HG03571 (cell line): ENCODE data around the gene TTC7B.
"Not testable (repeated sequence)": the region's sequence is repeated elsewhere in the genome, so short reads cannot be mapped to it uniquely, and the experiment has no call there.

Experiments
- ATAC-seq: cut with Tn5 transposase; IDR thresholded peaks from one replicate; pipeline ENCODE4 v1.9.1; 2021; ENCODE audit not compliant: unreplicated experiment

Gene TTC7B

GRCh38 chr14:90815822-90816662 is at the start of gene TTC7B:
Gene TTC7B (minus strand): TSS chr14:90816430. CDS start chr14:90816295, 135 bp downstream.
- peak; percentile 44 for ATAC-seq

GRCh38 chr14:90864741-90865140 is 48.5 kb upstream of the TTC7B start:
- ATAC-seq, result no peak

- ATAC-seq, result no peak
These were observed 42.3 kb upstream of the TTC7B start for GRCh38 chr14:90858511-90858910.

- ATAC-seq, result no peak
These were observed 41.6 kb upstream of the TTC7B start for GRCh38 chr14:90857866-90858265.

- not testable (repeated sequence) for ATAC-seq
These were observed 39.9 kb upstream of the TTC7B start for GRCh38 chr14:90856115-90856514.

GRCh38 chr14:90853116-90853515 is 36.9 kb upstream of the TTC7B start:
- no peak for ATAC-seq

GRCh38 chr14:90851327-90852036 is 35.3 kb upstream of the TTC7B start:
- no peak for ATAC-seq

GRCh38 chr14:90850487-90850886 is 34.3 kb upstream of the TTC7B start:
- no peak for ATAC-seq

GRCh38 chr14:90849787-90850444 is 33.7 kb upstream of the TTC7B start:
- no peak for ATAC-seq

- no peak for ATAC-seq
These were observed 32.9 kb upstream of the TTC7B start for GRCh38 chr14:90848944-90849731.

- no peak for ATAC-seq
These were observed 30.3 kb upstream of the TTC7B start for GRCh38 chr14:90846511-90846910.

GRCh38 chr14:90844321-90844720 is 28.1 kb upstream of the TTC7B start:
- ATAC-seq, result no peak

GRCh38 chr14:90842726-90843125 is 26.5 kb upstream of the TTC7B start:
- ATAC-seq, result no peak

- not testable (repeated sequence) for ATAC-seq
These were observed 24.4 kb upstream of the TTC7B start for GRCh38 chr14:90840667-90841066.

- no peak for ATAC-seq
These were observed 23.6 kb upstream of the TTC7B start for GRCh38 chr14:90839889-90840266.

GRCh38 chr14:90839024-90839888 is 23.0 kb upstream of the TTC7B start:
- no peak for ATAC-seq

- ATAC-seq, result not testable (repeated sequence)
These were observed 22.3 kb upstream of the TTC7B start for GRCh38 chr14:90838531-90838930.

GRCh38 chr14:90837355-90837754 is 21.1 kb upstream of the TTC7B start:
- ATAC-seq, result no peak

GRCh38 chr14:90836692-90837063 is 20.4 kb upstream of the TTC7B start:
- no peak for ATAC-seq

- no peak for ATAC-seq
These were observed 15.6 kb upstream of the TTC7B start for GRCh38 chr14:90831821-90832220.
